Transverse colon (tissue), 3 donors: ENCODE results near the gene AR.

Experiments
- POLR2A ChIP-seq: fragments of 450-650 bp; IDR thresholded peaks from one replicate; pipeline ENCODE4 v1.6.1; 2016; ENCODE audit warnings: antibody characterized with exemption, mild to moderate bottlenecking, moderate library complexity
- TF ChIP-seq, protein P1 (sequence below), 5 experiments: fragments of 200-600 bp in 3 of 5; fragments of 450-650 bp in 2 of 5; sonication (generic) in 3 of 5; IDR thresholded peaks; 1 replicate in 2 of 5; 2 replicates in 3 of 5; pipeline ENCODE4 v1.5.1; 2016 to 2017; ENCODE audit warnings: antibody characterized with exemption in 5 of 5, inconsistent platforms in 3 of 5, mild to moderate bottlenecking in 2 of 5, moderate library complexity in 1 of 5

DNA sequence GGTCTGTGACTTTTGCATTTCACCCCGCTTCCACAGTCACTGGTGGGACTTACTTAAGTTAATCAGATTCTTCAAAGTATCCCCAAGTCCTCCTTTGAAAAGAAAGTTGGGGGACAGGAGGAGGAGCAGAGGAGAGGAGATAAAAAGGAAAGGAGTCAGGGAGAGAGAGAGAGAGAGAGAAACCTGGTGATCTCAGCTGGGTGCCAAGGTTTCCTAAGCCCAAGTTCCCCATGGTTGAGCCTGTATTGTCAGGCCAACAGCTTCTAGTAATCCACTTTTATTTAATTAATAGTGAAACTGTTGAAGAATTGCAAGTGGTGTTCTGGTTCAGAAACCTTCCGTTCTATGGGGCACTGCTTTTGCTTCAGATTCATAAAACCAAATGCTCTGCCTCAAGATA is 91.6 kb downstream of the AR start:
- TF ChIP-seq, protein P1, sequence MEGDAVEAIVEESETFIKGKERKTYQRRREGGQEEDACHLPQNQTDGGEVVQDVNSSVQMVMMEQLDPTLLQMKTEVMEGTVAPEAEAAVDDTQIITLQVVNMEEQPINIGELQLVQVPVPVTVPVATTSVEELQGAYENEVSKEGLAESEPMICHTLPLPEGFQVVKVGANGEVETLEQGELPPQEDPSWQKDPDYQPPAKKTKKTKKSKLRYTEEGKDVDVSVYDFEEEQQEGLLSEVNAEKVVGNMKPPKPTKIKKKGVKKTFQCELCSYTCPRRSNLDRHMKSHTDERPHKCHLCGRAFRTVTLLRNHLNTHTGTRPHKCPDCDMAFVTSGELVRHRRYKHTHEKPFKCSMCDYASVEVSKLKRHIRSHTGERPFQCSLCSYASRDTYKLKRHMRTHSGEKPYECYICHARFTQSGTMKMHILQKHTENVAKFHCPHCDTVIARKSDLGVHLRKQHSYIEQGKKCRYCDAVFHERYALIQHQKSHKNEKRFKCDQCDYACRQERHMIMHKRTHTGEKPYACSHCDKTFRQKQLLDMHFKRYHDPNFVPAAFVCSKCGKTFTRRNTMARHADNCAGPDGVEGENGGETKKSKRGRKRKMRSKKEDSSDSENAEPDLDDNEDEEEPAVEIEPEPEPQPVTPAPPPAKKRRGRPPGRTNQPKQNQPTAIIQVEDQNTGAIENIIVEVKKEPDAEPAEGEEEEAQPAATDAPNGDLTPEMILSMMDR (IDR thresholded peaks at IDR 0.05), result no peak
- TF ChIP-seq POLR2A, result no peak
